Brain microvascular endothelial cell (primary cell): ENCODE results near the gene ADAMTS2.

ENCODE experiments used
- DNase-seq: peaks from one replicate; pipeline ENCODE4 v3.0.0-alpha.2; 2020
- H3K27ac ChIP-seq: fragments of 250-450 bp; sonication (Bioruptor Pico); 2 replicates; pipeline ENCODE4 v1.5.1; 2020; ENCODE audit warnings: mild to moderate bottlenecking, moderate library complexity
- H3K27me3 ChIP-seq: fragments of 250-450 bp; sonication (Bioruptor Pico); replicated peaks from 2 replicates; pipeline ENCODE4 v1.5.1; 2020; ENCODE audit warnings: mild to moderate bottlenecking
- H3K36me3 ChIP-seq: fragments of 250-450 bp; sonication (Bioruptor Pico); replicated peaks from 2 replicates; pipeline ENCODE4 v1.5.1; 2020; ENCODE audit warnings: mild to moderate bottlenecking
- H3K4me3 ChIP-seq: 2 replicates; pipeline ENCODE4 v1.5.1; 2011; ENCODE audit warnings: low read depth, mild to moderate bottlenecking, control low read depth, low read length, moderate library complexity
- in situ Hi-C: cut with HindIII; loops from 2 replicates; pipeline ENCODE4 v1.10.0; 2017; ENCODE audit warnings: low sequenced_read_pairs, low pct_ligation_motif_present
- TF ChIP-seq, protein P1 (sequence below): IDR thresholded peaks from 2 replicates; pipeline ENCODE4 v1.5.1; 2011; ENCODE audit warnings: low read depth, mild to moderate bottlenecking, moderate library complexity, low read length, control low read depth, inconsistent platforms; ENCODE audit errors: missing control alignments

Gene ADAMTS2

DNA sequence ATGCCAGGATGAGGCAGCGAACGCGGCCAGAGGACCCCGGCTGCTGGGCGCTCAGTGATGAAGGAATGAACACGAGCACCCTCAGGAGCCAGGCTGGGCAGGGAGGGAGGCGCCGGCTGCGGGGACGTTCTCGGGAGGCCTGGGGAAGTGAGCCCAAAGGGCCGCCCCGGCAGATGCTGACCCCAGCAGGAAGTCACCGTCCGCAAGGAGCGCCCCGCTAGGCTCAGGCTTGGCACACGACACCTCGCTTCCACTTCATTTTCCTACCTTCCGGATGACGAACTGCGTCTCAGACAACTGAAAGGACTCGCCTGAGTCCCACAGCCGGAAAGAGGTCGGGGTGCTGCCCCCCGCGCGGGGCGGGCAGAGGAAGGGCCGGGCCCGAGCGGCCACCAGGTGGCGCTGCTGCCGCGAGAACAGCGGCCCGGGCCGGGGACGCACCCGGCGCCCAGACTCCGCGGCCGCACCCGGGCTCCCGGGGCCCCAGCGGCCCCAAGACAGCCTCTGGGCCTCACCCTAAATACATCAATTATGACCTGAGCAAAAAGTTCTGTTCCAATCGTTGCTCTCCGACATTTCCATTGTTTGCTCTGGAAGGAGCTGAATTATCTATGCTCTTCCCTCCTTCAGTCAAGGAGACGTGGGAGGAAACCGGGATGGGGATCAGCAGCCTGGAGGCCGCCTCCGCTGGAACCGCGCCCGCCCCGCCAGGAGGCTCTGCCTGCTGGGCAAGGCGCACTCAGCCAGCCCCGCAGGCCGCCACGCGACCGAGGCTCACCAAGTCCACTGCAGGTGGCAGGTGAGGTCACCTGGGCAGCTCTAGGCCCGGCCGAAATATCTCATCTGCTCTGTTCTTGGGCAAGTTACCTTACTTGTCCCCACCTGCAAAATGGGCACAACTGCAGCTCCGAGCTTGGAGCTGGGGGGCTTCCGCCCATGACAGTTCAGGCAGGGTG is 178.1 kb downstream of the ADAMTS2 start:
- in situ Hi-C loops: no loop called here
- Histone ChIP-seq H3K36me3 (peaks cover 2% of the 10 kb centered on the region), H3K4me3 (peak overlapping the region; percentile 53), H3K27me3 (no peaks in the 10 kb centered on the region), H3K27ac (no peak overlapping the region)
- TF ChIP-seq, protein P1, sequence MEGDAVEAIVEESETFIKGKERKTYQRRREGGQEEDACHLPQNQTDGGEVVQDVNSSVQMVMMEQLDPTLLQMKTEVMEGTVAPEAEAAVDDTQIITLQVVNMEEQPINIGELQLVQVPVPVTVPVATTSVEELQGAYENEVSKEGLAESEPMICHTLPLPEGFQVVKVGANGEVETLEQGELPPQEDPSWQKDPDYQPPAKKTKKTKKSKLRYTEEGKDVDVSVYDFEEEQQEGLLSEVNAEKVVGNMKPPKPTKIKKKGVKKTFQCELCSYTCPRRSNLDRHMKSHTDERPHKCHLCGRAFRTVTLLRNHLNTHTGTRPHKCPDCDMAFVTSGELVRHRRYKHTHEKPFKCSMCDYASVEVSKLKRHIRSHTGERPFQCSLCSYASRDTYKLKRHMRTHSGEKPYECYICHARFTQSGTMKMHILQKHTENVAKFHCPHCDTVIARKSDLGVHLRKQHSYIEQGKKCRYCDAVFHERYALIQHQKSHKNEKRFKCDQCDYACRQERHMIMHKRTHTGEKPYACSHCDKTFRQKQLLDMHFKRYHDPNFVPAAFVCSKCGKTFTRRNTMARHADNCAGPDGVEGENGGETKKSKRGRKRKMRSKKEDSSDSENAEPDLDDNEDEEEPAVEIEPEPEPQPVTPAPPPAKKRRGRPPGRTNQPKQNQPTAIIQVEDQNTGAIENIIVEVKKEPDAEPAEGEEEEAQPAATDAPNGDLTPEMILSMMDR: peak; percentile 63
- peak; percentile 32 for DNase-seq

DNA sequence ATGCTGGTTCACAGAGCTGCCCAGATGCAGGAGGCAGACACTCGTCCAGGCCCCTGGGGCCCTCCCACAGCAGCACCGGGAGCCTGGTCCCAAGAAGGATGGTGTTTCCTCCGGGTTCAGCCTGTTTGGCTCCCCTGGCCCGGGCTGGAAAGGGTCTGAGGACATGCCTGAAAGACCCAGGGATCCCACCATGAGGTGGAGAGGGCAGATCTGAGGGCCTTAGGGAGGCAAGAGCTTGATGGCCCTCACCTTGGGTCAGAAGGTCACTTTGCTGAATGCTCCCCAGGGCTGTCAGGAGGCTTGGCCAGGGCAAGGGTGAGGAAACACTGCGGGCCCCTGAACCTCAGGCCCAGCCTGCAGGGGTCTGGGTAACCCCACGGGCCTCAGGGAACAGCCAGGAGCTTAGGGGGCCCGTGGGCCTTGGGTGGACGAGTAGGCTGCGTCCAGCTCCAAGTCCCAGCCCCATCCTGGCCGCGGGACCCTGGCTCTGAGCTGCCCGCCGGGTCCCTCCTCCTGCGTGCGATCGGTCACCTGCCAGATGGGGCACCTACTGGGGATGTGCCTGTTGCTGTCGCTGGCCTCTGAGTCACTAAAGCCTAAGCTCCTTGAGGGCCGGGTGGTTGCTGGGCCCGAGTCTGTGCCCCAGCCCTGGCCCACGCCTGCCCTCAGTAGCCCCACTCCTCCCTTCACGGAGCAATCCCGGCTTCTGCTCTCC is 178.9 kb downstream of the ADAMTS2 start:
- no peak overlapping the region for H3K4me3 ChIP-seq
- no peaks in the 10 kb centered on the region for H3K27me3 ChIP-seq
- no peak for DNase-seq
- no peak overlapping the region for H3K27ac ChIP-seq
- in situ Hi-C loops: no loop called here
- TF ChIP-seq, protein P1: no peak
- H3K36me3 ChIP-seq: peaks cover 2% of the 10 kb centered on the region

DNA sequence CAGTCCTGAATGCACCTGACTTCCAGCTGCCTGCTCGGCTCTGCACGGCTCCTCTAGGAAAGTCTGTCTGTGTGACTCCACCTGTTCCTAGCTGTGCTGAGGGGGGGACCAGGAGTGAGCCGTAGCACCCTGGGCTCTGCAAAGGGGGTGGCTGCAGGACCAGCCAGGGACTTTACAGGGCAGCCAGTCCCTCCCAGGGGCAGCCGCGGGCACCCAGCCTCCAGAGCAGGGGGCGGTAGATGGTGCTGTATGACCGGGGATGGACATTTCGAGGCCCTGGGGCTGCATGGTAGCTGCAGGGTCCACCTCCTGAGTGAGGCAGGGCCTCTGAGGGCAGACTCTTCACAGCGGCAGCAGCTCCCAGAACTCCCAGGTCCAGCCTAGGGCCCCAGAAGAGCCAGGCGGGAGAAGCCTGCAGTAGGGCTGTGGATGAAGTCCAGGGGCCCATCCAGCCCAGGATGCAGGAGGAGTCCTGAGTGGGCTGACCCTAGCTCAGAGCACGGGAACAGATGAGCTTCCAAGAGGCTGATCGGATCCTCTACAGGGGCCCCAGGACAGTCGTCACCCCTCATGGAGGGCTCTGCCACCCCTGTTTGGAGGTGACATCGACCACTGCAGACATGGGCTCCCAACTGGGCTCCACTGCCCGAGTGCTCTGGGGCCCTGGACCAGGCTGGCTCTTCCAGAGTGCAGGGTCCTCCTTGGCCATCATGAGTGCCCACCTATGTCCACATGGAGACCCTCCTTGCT is 179.7 kb downstream of the ADAMTS2 start:
- H3K36me3 ChIP-seq: peaks cover 2% of the 10 kb centered on the region
- no peaks in the 10 kb centered on the region for H3K27me3 ChIP-seq
- no peak for DNase-seq

DNA sequence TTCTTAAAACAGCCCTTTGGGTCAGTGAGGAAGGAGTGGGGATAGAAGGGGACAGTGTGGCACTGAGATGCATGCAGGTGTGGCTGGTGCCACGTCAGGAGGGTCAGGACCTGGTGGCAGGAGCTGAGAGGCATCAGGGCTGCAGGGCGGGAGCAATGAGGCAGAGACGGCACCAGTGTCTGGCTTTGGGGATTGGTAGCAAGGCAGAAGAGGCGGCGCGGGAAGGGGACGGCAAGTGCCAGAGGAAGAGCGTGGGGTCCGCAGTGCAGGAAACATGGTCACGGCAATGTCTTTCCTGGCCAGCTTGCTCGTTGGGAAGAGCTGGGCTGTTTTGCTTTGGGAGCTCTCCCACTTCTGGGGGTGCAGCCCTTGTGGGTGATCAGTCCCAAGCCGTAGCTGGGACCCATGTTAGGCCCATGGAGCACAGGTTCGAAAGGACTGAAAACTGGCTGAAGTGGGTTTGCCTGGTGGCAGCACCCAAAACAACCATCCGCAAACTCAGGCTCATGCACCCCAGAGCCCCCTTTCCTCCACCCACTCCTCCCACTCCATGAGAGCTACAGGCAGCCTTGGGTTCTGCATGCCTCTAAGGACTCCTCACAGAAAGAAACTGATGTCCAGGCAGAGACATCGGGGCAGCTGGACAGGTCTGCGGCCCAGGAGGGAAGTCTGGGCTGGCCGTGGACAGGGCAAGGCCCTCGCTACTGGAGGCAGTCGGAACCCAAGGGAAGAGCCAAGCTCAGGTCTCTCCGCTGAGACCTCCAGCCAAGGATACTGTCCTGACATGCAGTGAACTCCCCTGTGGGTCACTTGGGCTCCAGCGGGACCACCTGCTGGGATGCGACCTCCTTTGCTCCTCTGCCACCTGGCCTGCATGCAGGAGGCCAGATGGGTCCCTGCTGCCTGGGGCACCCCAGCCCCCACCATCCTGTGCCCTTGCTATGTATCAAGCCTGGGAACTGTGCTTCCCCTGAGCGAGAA is 180.6 kb downstream of the ADAMTS2 start:
- H3K27ac ChIP-seq: no peak overlapping the region
- TF ChIP-seq, protein P1: no peak
- in situ Hi-C loops: no loop called here
- H3K27me3 ChIP-seq: no peaks in the 10 kb centered on the region
- no peak overlapping the region for H3K4me3 ChIP-seq
- no peak for DNase-seq
- H3K36me3 ChIP-seq: peaks cover 2% of the 10 kb centered on the region

More for the DNA sequence above, 179.7 kb downstream of the ADAMTS2 start:
- TF ChIP-seq, protein P1: no peak
- in situ Hi-C loops: no loop called here
- Histone ChIP-seq H3K4me3 (no peak overlapping the region), H3K27ac (no peak overlapping the region)
